ENCODE measurements around the gene CALML5.

Gene CALML5

GRCh38 chr10:5514226-5514850, 15.0 kb upstream of the CALML5 start:
- no peak overlapping the region for H3K27ac ChIP-seq (ENCODE audit: extremely low read depth, low read depth, low read length)
- H3K4me3 ChIP-seq (ENCODE audit: low read depth, low read length): no peak overlapping the region
- 0 out of 2 replicates have a peak, but pooled peaks cover 3% of the 10 kb centered on the region for H3K4me1 ChIP-seq (ENCODE audit: control insufficient read depth, insufficient read depth, low read length)
- H3K9me3 ChIP-seq (ENCODE audit: control insufficient read depth, insufficient read depth, low read depth, low read length): no peaks in the 10 kb centered on the region
- CTCF ChIA-PET: no interaction called here
- TF ChIP-seq GLIS2 (tag by site-specific recombination; IDR thresholded peaks at IDR 0.05): no peak
- no peak for TF ChIP-seq ELK4 (IDR thresholded peaks at IDR 0.05; ENCODE audit: borderline replicate concordance, low read depth, low read length)
- no peak for TF ChIP-seq ZNF629 (tag by site-specific recombination; IDR thresholded peaks at IDR 0.05)
- TF ChIP-seq ZNF513 (tag by site-specific recombination; IDR thresholded peaks at IDR 0.05): no peak
- no peak for TF ChIP-seq ZNF585B (tag by site-specific recombination; IDR thresholded peaks at IDR 0.05)
- no peak for TF ChIP-seq GLI4 (tag by site-specific recombination; IDR thresholded peaks at IDR 0.05)
- no peak for TF ChIP-seq ZNF529 (tag by site-specific recombination; IDR thresholded peaks at IDR 0.05; ENCODE audit: insufficient replicate concordance)
- no peak for TF ChIP-seq ZSCAN18 (tag by site-specific recombination; IDR thresholded peaks at IDR 0.05)
- no peak for TF ChIP-seq PATZ1 (tag by site-specific recombination; IDR thresholded peaks at IDR 0.05)
- TF ChIP-seq ZNF664 (tag by site-specific recombination; IDR thresholded peaks at IDR 0.05): no peak
- no peak for TF ChIP-seq ZNF654 (tag by site-specific recombination; IDR thresholded peaks at IDR 0.05; ENCODE audit: low read depth)
- no peak for TF ChIP-seq ZNF645 (tag by site-specific recombination; IDR thresholded peaks at IDR 0.05)
- TF ChIP-seq ZNF19 (tag by site-specific recombination; IDR thresholded peaks at IDR 0.05; ENCODE audit: low read depth): no peak
- no peak for TF ChIP-seq ZNF549 (tag by site-specific recombination; IDR thresholded peaks at IDR 0.05)
- TF ChIP-seq YY2 (tag by site-specific recombination; IDR thresholded peaks at IDR 0.05): no peak
- TF ChIP-seq TSHZ1 (tag by site-specific recombination; IDR thresholded peaks at IDR 0.05; ENCODE audit: borderline replicate concordance): no peak
- no peak for TF ChIP-seq ZNF623 (tag by site-specific recombination; IDR thresholded peaks at IDR 0.05)
- TF ChIP-seq ZBTB10 (tag by site-specific recombination; IDR thresholded peaks at IDR 0.05): no peak
- no peak for TF ChIP-seq ZNF223 (tag by site-specific recombination; IDR thresholded peaks at IDR 0.05)
- H3K36me3 ChIP-seq (ENCODE audit: control insufficient read depth in 2 of 2, insufficient read depth in 1 of 2, low read length in 2 of 2): no peaks in the 10 kb centered on the region
- POLR2A ChIA-PET: interaction anchor here (0.5 kb wide), 1 partner anchor 425 kb away, joined by 5 read pairs; no protein-coding TSS in a partner anchor
